Right lobe of liver (tissue), 4 donors: ENCODE results near the gene CNDP1.

Source experiments
- POLR2A ChIP-seq: fragments of 450-650 bp; IDR thresholded peaks from one replicate; pipeline ENCODE4 v1.6.1; 2017; ENCODE audit warnings: antibody characterized with exemption, mild to moderate bottlenecking
- TF ChIP-seq, protein P1 (sequence below), 4 donors: fragments of 200-600 bp in 3 of 4; fragments of 450-650 bp in 1 of 4; IDR thresholded peaks; one replicate each; pipeline versions ENCODE4 v1.5.1 to v1.8.0; 2016 to 2022; ENCODE audit warnings: antibody characterized with exemption in 4 of 4, mild to moderate bottlenecking in 2 of 4
- donor health status: DM: no; HTN: no; CAD: no.
- donor health status: DM: no; HTN: no; CAD: no.
- donor health status: DM: no; HTN: yes; CAD: no.

DNA sequence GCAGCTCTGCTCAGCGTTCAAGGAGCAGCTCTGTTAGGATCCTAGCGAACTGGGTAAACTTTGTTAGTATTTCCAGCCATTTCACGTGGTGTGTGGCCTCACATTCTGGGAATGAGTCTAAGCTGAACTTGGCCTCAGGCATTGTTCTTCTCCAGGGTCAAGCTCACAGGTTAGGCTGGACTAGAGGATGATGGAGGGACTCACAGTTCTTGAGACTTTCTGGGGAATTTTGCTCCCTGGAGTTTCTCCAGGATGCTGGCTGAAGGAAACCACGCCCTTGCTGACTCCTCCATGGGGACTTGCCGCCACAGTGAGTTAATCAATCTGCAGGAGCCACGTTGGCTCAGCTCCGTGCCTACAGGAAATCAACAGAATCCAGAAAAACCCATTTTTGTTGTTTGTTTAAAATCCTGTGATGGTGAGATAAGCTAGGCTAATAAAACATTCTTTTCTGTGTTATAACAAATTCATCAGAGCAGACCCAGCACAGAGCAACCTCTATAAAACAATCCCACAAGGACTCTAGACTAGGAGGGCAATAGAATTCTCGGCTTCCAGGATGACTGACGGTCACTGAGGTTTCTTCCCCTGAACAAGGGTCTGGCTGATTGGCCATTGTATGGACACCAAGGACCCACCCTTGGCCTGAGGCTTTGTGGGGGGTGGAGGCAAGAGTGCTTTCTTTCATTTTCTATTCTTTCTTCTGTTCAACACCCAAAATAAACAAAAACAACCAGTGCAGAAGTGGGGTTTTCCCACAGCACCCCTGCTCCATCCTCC is 12.6 kb downstream of the CNDP1 start:
- no peak for TF ChIP-seq POLR2A
- TF ChIP-seq, protein P1, sequence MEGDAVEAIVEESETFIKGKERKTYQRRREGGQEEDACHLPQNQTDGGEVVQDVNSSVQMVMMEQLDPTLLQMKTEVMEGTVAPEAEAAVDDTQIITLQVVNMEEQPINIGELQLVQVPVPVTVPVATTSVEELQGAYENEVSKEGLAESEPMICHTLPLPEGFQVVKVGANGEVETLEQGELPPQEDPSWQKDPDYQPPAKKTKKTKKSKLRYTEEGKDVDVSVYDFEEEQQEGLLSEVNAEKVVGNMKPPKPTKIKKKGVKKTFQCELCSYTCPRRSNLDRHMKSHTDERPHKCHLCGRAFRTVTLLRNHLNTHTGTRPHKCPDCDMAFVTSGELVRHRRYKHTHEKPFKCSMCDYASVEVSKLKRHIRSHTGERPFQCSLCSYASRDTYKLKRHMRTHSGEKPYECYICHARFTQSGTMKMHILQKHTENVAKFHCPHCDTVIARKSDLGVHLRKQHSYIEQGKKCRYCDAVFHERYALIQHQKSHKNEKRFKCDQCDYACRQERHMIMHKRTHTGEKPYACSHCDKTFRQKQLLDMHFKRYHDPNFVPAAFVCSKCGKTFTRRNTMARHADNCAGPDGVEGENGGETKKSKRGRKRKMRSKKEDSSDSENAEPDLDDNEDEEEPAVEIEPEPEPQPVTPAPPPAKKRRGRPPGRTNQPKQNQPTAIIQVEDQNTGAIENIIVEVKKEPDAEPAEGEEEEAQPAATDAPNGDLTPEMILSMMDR (IDR thresholded peaks at IDR 0.05), result no peak
